ENCODE results near the gene DXO.

DXO gene

GRCh38 chr6:31966997-31967925, 4.7 kb downstream of the DXO start:
- no peak for DNase-seq (ENCODE audit: low read depth)
- no peak overlapping the region for H3K4me3 ChIP-seq (ENCODE audit: low read depth, low read length)
- no peak for TF ChIP-seq CTCF (IDR thresholded peaks at IDR 0.05; ENCODE audit: control insufficient read depth, extremely low read depth, insufficient read depth)

- TF ChIP-seq CTCF (IDR thresholded peaks at IDR 0.05; ENCODE audit: control insufficient read depth, extremely low read depth, insufficient read depth) = no peak
- no peak overlapping the region for H3K4me3 ChIP-seq (ENCODE audit: low read depth, low read length)
- DNase-seq (ENCODE audit: low read depth) = no peak
These were observed 5.4 kb downstream of the DXO start for GRCh38 chr6:31966506-31966905.

GRCh38 chr6:31965700-31966099, 6.2 kb downstream of the DXO start:
- no peak for DNase-seq (ENCODE audit: low read depth)
- no peak for TF ChIP-seq CTCF (IDR thresholded peaks at IDR 0.05; ENCODE audit: control insufficient read depth, extremely low read depth, insufficient read depth)
- no peak overlapping the region for H3K4me3 ChIP-seq (ENCODE audit: low read depth, low read length)

GRCh38 chr6:31963921-31964320, 8.0 kb downstream of the DXO start:
- DNase-seq (ENCODE audit: low read depth) = no peak
- no peak overlapping the region for H3K4me3 ChIP-seq (ENCODE audit: low read depth, low read length)
- no peak for TF ChIP-seq CTCF (IDR thresholded peaks at IDR 0.05; ENCODE audit: control insufficient read depth, extremely low read depth, insufficient read depth)

- no peak for DNase-seq (ENCODE audit: low read depth)
- H3K4me3 ChIP-seq (ENCODE audit: low read depth, low read length) = no peak overlapping the region
- no peak for TF ChIP-seq CTCF (IDR thresholded peaks at IDR 0.05; ENCODE audit: control insufficient read depth, extremely low read depth, insufficient read depth)
These were observed 10.3 kb downstream of the DXO start for GRCh38 chr6:31961616-31962015.

- TF ChIP-seq CTCF (IDR thresholded peaks at IDR 0.05; ENCODE audit: control insufficient read depth, extremely low read depth, insufficient read depth) = no peak
- peak; percentile 93 for DNase-seq (ENCODE audit: low read depth)
These were observed 12.9 kb downstream of the DXO start, which contains the start of the genes NELFE and SKIC2 for GRCh38 chr6:31958741-31959739. Gene NELFE, minus strand, starts transcription at chr6:31958971. Its CDS starts 525 bp downstream, at chr6:31958446. Gene SKIC2, plus strand, starts transcription at chr6:31959175. Its CDS starts 18 bp downstream, at chr6:31959193.

More at GRCh38 chr6:31958741-31959739, 12.9 kb downstream of the DXO start, which contains the start of the genes NELFE and SKIC2:
- peak within 1 kb of the TSS; percentile 93 for H3K4me3 ChIP-seq (ENCODE audit: low read depth, low read length)
